NCI-H460 (cell line): Measurements from ENCODE around the gene BTN3A1. TPM values are rescaled to one million over a fixed set of nuclear protein-coding genes. Genes with fewer than 3 reads are reported as not detected.
"Not testable (repeated sequence)": the region's sequence is repeated elsewhere in the genome, so short reads cannot be mapped to it uniquely, and the experiment has no call there.

Source experiments
- DNase-seq: peaks from one replicate; pipeline ENCODE4 v3.0.0-alpha.2; 2016; ENCODE audit warnings: low read depth; ENCODE audit errors: extremely low read depth
- polyA plus RNA-seq: library from polyadenylated mRNA; depleted of rRNA; stranded (reverse); fragments of >200 nt; gene quantifications from 2 replicates; pipeline ENCODE4 v1.2.3, GENCODE V29; 2014; cell fraction: nucleus; rRNA removed
- total RNA-seq: library from RNA; depleted of rRNA; stranded (reverse); fragments of >200 nt; shearing (Covaris generic); gene quantifications from 2 replicates; pipeline ENCODE4 v1.2.3, GENCODE V29; 2014; rRNA removed

The BTN3A1 gene
- total RNA-seq = 11.4 and 12.6 TPM in 2 replicates
- 18.4 and 25.3 TPM in 2 replicates for polyA plus RNA-seq

DNA sequence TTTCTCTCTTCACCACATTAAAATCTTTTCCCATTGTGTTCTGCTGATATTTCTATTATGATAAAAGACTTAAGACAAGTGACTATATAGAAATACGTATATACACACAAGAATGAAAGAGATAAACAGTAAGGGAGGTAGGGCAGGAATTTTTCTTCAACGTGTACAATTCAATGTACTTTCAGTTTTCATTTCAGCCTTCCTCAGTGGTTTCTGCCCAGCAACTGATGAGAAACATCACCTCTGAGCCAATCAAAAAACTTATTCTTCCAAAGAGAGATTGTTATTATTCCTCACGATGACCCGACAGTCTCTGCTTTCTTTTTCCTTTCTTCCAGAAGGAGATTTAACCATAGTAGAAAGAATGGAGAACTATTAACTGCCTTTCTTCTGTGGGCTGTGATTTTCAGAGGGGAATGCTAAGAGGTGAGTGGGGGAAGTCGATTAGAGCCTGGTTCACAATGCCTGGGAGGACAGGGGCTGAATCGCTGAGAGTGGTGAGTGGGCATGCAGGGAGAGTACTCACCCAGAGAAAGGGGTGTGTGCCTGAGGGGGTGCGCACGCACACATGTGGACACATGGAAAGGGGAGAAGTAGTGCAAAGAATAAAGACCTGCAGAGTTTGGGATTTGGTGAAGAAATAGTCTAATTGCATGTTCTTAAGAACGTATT, at the start of gene BTN3A1:
BTN3A1 (plus strand) TSS at position 289 of the 672 bp plus-strand sequence. CDS start 3,289 bp downstream, outside the sequence.
- peak; percentile 63 for DNase-seq

DNA sequence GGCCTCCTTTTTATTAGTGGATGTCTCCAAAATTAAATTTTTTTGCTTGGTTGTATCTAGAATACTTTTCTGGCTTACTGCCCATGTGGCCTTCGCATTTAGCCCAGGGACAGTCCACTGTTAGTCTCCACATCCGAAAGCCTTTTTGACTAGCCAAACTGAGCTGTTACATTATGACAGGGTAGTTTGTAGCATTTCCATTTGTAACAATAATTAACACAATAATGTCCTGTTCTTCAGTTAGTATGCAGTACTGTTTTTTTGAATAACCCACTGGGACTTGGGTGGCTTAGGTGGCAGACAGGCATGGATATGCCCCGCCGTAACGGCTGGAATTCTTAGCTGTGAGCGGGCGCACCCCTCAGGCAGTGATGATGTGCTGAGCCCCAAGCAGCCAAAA, 49.8 kb upstream of the BTN3A1 start:
- DNase-seq = no peak

DNA sequence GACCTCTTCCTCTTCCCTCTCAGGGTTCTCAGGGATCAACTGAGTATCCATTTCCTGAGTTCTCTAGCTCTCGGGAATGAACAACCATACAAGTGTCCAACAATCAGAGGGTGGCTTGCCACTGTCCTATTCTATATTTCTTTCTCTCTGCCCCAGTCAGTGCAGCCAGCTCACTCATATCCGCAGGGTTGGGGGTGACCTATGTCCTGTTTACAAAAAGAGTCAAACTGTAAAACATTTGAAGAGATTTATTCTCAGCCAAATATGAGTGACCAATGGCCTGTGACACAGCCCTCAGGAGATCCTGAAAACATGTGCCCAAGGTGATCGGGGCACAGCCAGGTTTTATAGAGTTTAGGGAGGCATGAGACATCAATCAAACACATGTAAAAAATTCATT, 47.9 kb upstream of the BTN3A1 start:
- no peak for DNase-seq

DNA sequence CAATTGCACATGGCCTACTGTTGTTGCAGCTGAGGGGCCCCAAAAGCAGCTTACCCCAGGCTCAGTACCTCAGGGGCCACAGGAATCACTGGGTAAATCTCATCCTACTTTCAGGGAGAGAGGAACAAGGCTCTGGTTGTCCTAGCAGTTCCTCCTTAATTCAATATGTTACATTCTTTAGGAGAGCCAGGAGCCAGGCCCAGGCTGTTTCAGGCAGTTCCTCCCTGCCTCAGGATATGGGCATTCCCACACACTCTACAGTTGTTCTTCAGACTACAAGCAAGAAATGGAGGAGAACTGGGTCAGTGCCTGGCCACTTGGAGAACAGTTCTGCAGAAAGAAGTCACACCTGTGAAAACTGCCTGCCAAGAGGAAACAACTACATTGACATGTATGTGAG, 46.7 kb upstream of the BTN3A1 start:
- DNase-seq = no peak

DNA sequence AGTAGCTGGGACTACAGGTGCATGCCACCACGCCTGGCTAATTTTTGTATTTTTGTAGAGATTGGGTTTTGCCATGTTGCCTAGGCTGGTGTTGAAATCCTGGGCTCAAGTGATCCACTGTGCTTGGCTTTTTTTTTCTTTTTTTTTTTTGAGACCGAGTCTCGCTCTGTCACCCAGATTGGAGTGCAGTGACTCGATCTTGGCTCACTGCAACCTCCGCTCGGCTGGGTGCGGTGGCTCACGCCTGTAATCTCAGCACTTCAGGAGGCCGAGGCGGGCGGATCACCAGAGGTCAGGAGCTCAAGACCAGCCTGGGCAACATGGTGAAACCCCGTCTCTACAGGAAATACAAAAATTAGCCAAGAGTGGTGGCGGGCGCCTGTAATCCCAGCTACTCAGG, 44.5 kb upstream of the BTN3A1 start:
- DNase-seq = not testable (repeated sequence)

DNA sequence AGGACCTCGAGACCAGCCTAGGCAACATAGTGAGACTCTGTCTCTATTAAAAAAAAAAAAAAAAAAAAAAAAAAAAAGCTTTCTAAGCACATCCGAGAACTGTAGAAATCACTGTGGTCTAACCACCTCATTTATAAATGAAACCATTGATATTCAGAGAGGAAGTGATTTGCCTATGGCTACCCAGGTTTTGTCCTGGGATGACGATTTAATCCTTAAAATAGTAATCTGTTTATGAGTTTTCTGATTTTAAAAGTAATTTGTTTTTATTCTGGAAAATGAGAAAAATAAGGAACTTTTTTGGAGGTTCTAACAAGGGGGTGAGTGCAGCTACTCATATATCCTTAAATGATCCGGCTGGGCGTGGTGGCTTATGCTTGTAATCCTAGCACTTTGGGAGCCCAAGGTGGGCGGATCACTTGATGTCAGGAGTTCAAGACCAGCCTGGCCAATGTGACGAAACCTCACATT, 43.5 kb upstream of the BTN3A1 start:
- DNase-seq = no peak

DNA sequence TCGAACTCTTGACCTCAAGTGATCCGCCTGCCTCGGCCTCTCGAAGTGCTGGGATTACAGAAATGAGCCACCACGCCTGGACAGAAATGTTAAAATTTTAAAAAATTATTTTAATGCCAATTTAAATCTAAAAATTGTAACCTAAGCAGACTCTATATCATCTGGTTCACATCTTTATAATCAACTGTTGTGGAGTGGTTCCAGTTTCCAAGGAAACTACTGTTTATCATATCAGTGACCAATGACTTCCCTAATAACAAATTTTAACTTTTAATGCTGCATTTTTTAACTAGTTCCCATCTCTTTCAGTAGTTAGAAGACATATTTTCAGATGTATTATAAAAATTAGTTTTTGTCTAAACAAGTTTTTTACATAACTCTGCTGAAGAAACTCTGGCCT, 42.3 kb upstream of the BTN3A1 start:
- DNase-seq = no peak

DNA sequence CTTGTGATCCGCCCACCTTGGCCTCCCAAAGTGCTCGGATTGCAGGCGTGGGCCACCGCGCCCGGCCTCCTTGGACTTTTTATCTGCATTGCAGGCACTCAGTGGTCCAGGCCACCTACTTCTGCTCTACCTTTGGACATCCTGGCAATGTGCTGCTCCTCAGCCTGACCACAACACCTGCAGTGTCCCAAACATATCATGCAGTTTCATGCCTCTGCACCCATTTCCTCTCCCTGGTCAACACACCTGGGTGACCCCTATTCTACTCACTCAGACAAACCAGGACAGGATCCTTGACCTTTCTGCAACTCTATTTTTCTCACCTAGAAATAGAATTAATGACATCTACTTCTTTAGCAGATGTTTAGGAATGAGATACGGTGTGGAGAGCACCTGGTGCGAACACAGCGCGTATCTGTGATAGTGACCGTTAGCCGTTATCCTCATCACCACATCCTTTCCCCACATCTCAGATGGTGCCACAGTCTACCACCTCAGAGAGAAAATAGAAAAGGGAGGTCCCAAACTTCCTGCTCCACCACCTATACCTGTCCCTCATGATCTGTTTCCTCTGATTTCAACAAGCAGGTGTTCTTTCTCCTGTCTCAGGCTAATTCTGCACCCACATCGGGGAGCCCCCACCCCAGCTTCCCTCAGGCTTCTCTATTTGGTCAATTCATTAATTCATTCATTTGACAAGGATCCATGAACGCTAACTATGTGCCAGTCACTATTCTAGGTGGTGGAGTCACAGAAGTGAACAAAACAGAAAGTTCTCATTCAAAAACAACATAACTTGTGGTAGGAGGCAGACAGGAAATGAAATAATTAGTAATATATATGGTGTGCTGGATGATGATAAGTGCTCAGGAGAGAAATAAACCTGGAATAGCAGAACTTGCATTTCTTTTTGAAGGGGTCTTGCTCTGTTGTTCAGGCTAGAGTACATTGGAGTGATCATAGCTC, 41.3 kb upstream of the BTN3A1 start:
- no peak for DNase-seq

DNA sequence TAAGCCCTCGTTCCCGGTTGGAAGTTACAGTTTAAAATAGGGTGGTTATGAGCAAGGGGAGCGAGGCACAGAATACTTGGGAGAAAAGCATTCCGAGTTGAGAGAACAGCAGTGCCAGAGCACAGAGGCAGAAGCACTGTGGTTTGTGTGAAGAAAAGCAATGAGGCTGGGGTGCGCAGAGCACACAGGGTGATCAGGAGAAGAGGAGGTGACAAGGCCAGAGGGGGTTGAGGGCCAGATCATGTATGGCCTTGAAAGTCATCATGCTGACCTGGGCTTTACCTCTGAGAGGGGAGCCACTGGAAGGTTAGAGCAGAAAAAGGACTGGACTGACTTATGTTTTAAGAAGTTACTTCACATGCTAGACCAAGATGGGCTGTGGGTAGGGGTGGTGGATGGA, 40.5 kb upstream of the BTN3A1 start:
- no peak for DNase-seq

DNA sequence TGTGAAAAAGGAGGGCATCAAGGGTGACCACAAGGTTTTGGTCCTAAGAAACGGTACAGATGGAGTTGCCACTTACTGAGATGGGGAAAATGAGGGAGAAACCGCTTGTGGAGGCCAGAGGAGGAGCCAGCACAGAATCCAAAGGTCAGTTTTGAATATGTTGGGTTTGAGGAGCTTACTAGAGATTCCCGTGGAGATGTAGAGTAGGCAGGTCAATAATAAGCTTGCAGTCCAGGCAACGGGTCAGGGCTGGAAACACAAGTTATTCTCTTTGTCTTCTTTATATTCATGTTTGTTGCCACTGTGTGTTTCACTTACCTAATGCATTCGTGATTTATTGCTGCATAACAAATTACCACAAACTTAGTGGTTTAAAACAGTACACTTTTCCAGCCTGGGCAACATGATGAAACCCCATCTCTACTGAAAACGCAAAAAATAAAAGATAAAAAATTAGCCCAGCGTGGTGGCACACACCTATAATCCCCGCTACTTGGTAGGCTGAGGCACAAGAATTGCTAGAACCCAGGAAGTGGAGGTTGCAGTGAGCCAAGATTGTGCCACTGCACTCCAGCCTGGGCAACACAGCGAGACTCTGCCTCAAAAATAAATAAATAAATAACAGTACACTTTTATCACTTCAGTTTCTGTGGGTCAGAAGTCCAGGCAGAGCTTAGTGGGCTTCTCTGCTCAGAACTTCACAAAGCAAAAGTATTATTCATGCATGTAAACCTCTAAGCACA, 39.8 kb upstream of the BTN3A1 start:
- DNase-seq = no peak

DNA sequence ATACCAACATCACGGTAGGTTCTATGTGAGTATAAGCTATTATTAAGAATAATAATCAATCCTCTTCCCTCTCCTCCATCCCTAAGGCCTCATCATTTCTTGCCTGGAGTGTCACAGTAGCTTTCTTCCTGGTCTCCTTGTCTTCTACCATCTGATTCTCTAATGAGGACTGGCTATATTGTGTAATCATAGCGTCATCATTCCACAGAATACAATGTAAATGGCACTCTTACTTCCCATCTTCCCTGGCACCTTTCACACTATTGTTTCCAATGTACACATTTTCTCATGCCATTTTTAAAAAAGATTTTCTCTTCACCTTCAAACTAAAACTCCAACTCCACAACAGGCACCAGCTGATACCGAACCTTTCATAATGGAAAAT, 39.2 kb upstream of the BTN3A1 start:
- no peak for DNase-seq

DNA sequence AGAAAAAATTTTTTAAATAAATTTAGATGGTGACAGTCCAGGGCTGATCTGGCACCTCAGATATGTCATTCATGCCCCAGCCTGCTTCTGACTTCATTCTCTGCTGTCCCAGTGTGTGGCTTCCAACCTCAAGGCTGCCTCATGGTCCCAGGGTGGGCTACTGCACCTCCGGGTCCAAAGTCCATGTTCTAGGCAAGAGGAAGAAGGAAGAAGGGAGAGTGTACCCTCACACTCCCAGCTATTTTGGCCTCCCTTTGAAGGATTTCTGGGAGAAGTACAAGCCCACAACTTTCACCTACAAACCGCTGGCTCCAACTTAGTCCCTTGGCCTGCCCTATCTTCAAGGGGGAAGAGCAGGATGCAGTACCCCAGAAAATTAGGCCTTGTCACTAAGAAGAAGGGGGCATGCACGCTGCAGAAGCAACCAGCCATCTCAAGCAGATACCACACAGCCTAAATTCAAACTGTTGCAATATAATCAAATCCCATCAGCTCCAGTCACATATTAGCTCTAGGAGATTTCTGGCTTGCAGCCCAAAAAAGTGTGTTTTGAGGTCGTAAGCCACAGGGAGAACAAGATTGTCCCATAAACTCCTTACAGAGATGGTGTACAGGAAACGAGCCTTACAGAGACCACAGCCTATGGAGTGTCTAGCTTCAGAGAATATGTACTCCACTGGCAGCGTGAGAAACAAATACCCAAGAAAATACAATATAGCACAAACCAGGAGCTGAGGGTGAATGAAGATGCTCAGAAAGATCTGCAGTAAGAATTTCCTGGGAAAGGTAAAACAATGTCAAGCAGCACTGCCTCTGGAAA, 38.0 kb upstream of the BTN3A1 start:
- no peak for DNase-seq

DNA sequence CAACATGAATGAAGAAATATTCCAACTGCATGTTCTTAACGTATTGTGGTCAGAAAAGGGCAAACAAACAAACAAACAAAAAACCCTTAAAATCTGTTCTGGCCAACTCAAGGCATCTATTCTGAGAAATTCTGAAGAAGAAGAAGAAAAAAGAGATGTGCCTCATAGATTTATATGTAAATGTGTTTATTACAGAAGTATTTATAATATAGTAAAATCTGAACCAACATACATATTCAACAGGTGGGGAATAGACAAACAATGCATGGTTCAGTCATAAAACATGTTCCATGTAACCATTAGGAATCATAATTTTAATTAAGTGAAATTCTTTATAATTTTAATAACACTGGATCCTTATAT, 36.5 kb upstream of the BTN3A1 start:
- DNase-seq = no peak

DNA sequence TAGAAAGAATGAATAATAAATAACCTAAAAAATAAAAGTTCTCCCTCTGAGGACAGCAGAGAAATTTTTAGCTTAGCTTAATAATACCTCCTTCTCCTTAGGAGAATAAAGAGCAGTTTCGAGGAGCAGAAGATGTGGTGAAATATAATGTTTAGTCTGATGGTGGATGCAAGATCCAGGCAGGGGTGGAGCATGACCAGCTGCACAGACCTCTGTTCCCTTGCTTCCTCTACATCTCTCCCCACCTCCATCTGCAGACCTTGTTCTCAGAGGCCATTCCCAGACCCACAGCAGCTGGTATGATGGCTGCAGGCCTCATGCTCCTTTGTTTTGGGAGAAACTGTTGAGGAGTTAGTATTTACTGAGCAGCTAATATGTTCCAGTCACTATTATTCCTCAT, 35.6 kb upstream of the BTN3A1 start:
- no peak for DNase-seq

DNA sequence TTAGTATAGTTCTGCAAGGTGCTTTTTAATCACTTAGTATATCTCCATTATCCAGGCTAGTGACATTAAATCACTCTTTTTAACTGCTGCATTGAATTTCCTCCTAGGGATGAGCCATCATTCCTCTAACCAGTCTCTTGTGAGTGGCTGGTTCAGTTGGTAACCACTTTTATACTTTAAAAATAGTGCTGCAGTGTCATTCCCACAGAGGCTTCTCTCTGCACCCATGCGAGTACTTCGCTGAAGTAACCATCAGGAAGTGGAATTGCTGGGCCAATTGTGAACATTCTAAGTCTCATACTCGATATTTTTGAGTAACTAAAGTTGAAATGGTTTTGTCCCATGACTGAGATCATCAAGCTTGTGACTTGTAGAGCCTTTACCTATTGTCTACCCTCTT, 35.0 kb upstream of the BTN3A1 start:
- DNase-seq = no peak

DNA sequence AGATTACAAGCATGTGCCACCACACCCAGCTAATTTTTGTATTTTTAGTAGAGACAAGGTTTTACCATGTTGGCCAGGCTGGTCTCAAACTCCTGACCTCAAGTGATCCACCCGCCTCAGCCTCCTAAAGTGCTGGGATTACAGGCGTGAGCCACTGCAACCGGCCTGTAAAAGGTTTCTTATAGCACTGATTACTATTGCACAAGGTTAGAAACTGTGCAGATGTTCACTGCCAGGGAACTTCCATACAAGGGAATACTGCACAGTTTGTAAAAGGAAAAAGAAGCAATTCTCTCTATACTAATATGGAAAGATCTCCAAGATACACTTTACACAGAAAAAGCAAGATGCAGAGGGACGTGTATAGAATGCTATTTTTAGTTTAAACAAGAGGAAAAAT, 30.3 kb upstream of the BTN3A1 start:
- not testable (repeated sequence) for DNase-seq

DNA sequence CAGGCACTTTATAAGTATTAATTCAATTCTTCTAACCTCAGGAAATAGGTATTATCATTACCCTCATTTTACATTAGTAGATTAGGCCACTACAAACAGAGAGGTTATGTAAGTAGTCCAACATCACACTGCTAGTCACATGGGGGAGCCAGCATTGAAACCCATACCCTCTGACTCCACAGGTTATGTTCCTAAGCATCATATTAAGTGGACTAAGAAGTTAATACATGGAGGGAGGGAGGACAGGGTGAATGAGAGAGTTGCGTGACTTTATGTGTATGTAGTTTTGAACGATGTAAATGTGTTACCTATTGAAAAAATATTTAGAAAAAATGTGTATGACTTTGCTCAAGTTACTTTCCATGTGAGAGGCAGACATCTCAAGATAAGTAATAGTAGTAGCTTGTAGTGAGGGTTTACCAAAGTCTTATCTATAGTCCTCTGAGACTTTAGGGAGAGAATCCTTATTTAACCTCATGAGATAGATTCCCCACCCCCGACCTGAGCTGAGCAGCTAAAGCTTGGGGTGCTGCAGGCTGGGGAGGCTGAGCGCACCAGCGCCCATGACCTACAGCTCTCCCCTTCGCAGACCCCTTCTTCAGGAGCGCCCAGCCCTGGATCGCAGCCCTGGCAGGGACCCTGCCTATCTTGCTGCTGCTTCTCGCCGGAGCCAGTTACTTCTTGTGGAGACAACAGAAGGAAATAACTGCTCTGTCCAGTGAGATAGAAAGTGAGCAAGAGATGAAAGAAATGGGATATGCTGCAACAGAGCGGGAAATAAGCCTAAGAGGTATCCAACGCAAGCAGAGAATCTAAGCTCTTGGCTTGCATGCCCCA, 29.5 kb upstream of the BTN3A1 start:
- DNase-seq = no peak

DNA sequence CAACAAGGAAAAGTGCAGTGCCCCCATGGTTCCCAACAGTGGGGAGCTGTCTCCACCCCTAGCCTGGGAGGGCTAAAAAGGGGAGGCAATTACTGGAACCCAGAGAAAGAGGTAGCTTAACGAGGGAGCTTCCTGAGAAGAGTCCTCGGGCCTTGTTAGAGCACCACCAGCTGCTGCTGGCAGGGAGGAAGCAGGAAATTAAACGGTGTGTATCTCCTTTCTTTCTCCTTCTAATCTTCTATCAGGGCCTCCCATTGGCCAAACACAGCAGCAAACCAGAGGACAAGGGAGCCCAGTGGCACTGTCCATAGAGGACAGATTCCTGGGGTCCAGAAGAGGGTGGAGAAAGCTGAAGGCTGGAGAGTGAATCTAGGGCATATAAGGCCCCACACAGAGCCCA, 26.8 kb upstream of the BTN3A1 start:
- DNase-seq = no peak

DNA sequence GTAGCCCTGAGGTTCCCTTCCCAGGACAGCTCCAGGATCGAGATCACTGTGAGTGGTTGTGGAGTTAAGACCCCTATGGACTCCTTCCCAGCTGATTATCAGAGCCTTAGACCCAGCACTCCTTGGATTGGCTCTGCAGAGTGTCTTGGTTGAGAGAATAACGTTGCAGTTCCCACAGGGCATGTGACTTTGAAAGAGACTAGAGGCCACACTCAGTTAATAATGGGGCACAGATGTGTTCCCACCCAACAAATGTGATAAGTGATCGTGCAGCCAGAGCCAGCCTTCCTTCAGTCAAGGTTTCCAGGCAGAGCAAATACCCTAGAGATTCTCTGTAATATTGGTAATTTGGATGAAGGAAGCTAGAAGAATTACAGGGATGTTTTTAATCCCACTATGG, 24.4 kb upstream of the BTN3A1 start:
- DNase-seq = no peak
